Ovary (tissue), 10 donors: ENCODE results near the gene HPSE. TPM values are rescaled to one million over a fixed set of nuclear protein-coding genes. Genes with fewer than 3 reads are reported as not detected.

Experiments used
- DNase-seq, 5 donors: peaks; one replicate each; pipeline ENCODE4 v3.0.0-alpha.2; 2019 to 2020
- H3K27ac ChIP-seq, 2 donors: fragments of 200-600 bp; one replicate each; pipeline versions ENCODE4 v1.5.1 to v1.8.0; 2019 to 2022
- H3K27me3 ChIP-seq: fragments of 200-600 bp; one replicate; pipeline ENCODE4 v1.8.0; 2022
- H3K36me3 ChIP-seq: fragments of 200-600 bp; sonication (generic); one replicate; pipeline ENCODE4 v1.5.1; 2019
- H3K4me1 ChIP-seq: one replicate; pipeline ENCODE4 v1.8.1; 2013; ENCODE audit warnings: mild to moderate bottlenecking, moderate library complexity; ENCODE audit not compliant: insufficient read depth
- H3K4me3 ChIP-seq: fragments of 200-600 bp; sonication (generic); one replicate; pipeline ENCODE4 v1.5.1; 2017
- H3K9me3 ChIP-seq, 2 donors: fragments of 200-600 bp in 1 of 2; sonication (generic) in 1 of 2; one replicate each; pipeline versions ENCODE4 v1.5.1 to v1.8.1; 2013 to 2019; ENCODE audit warnings: mild to moderate bottlenecking in 1 of 2, moderate library complexity in 1 of 2
- EP300 ChIP-seq: sonication (generic); formaldehyde crosslinking; IDR thresholded peaks from one replicate; pipeline ENCODE4 v1.6.1; 2017; ENCODE audit warnings: antibody characterized with exemption
- POLR2A ChIP-seq: fragments of 450-650 bp; IDR thresholded peaks from one replicate; pipeline ENCODE4 v1.6.1; 2017; ENCODE audit warnings: antibody characterized with exemption, mild to moderate bottlenecking, moderate library complexity
- WGBS, 3 donors: extraction: QIAGEN DNeasy Blood & Tissue Kit in 1 of 3; methylation state at CpG; one replicate each; pipeline versions ENCODE4 v1.1.5 to v1.1.7; 2013 to 2017; 5-methylcytosine and 5-hydroxymethylcytosine counted together
- intact Hi-C, 4 donors: fragments of 100-400 bp; cut with DNase I; formaldehyde crosslinking; loops; one replicate each; pipeline versions ENCODE4 v1.11.0 to v1.15.1; 2022 to 2023
- long read RNA-seq, 3 donors: library from polyadenylated mRNA in 2 of 3; unstranded in 2 of 3; transcript quantifications; one replicate each; pipeline ENCODE4 v2.0.0 and lab custom pipeline, GENCODE V29; 2021 to 2026
- polyA plus RNA-seq, 2 donors: library from polyadenylated mRNA; stranded (reverse); fragments of 200-250 nt in 1 of 2; fragments of 350-450 nt in 1 of 2; fragmentation: Illumina TruSeq in 1 of 2; extraction: RNeasy Lipid Tissue Mini Kit (QIAGEN cat#74804) in 1 of 2; gene quantifications; one replicate each; pipeline ENCODE4 v1.2.3, GENCODE V29; 2013 to 2014
- total RNA-seq, 7 donors: library from RNA; depleted of rRNA in 2 of 7; stranded (reverse); fragments of >200 nt in 2 of 7; fragmentation: NEBNext Ultra II Directional in 3 of 7; extraction: Animal tissue kit (Norgen Biotek cat#: 25700) in 3 of 7; gene quantifications; one replicate each; pipeline versions ENCODE4 v1.1.0 to v1.2.4, GENCODE V29; 2016 to 2023
- TF ChIP-seq, protein P1 (sequence below), 3 donors: fragments of 450-650 bp in 2 of 3; fragments of 200-600 bp in 1 of 3; IDR thresholded peaks; one replicate each; pipeline versions ENCODE4 v1.5.1 to v1.8.0; 2016 to 2022; ENCODE audit warnings: antibody characterized with exemption in 3 of 3, mild to moderate bottlenecking in 1 of 3
- donor health status: DM: no; HTN: no; CAD: no; lungs with moderate emphysema.
- donor health status: DM: no; HTN: no; CAD: no.
- donor health status: Bipolar disorder and iron deficiency.
- donor health status: DM: yes; HTN: yes; CAD: no.
- donor health status: DM: no; HTN: no; CAD: no.
- donor health status: DM: yes; HTN: yes; CAD: no.

HPSE gene
- 10 to 100 TPM in 2 of 7 donors, 1 to 10 TPM in 5; 4.3 to 23.3 (median 6.4) TPM for total RNA-seq
- 1 to 10 TPM; 6.2 to 6.9 TPM for polyA plus RNA-seq
- long read RNA-seq, donor 1, full-length matches to known transcripts, result 35 of 38 reads
- long read RNA-seq, donor 1, partial matches to known transcripts, result 1 of 38 reads
- long read RNA-seq, donor 1, other reads (novel, unspliced or antisense), result 2 of 38 reads
- long read RNA-seq, donor 2, result 0 reads
- long read RNA-seq, donor 3, full-length matches to known transcripts, result 5 of 6 reads
- long read RNA-seq, donor 3, partial matches to known transcripts, result 0 of 6 reads
- long read RNA-seq, donor 3, other reads (novel, unspliced or antisense), result 1 of 6 reads

DNA sequence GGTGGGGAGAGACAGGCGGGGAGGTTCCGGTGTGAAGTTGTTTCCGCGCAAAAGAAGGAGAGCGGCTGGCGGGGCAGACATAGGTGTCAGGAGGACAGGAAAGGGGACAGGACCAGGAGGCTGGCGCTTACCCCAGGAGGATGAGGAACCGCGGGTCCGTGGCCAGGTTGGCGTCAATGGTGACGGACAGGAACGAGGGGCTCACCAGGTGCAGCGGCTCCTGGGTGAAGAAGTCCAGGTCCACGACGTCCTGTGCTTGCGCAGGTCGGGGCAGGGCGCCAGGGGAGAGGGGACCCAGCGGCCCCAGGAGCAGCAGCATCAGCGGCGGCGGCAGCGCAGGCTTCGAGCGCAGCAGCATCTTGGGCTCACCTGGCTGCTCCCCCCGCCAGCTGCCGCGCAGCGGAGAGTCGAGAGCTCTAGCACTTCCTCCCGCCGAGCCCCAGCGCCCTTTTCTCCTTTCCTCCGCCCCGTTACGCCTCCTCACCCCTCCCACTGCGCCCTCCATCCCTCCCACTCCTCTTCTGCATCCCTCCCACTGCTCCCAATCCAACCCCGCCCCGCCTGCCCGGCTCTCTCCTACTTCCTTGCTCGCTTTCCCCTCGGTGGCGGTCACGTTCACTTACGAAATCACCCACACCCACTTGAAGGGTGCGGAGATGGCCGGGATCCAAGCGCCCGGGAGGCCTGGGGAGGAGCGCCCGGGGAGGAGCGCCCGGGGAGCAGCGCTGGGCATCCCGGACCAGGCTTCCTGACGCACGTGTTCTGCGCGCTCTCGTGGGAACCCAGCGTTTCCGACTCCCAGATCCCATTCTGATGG lies at the start of gene HPSE:
Gene HPSE, minus strand, starts transcription at position 424 of the 817 bp plus-strand sequence. Its CDS starts 66 bp downstream, at position 358.
- no peaks in the 10 kb centered on the region for H3K9me3 ChIP-seq
- TF ChIP-seq EP300 (no peak), POLR2A (no peak)
- TF ChIP-seq, protein P1, sequence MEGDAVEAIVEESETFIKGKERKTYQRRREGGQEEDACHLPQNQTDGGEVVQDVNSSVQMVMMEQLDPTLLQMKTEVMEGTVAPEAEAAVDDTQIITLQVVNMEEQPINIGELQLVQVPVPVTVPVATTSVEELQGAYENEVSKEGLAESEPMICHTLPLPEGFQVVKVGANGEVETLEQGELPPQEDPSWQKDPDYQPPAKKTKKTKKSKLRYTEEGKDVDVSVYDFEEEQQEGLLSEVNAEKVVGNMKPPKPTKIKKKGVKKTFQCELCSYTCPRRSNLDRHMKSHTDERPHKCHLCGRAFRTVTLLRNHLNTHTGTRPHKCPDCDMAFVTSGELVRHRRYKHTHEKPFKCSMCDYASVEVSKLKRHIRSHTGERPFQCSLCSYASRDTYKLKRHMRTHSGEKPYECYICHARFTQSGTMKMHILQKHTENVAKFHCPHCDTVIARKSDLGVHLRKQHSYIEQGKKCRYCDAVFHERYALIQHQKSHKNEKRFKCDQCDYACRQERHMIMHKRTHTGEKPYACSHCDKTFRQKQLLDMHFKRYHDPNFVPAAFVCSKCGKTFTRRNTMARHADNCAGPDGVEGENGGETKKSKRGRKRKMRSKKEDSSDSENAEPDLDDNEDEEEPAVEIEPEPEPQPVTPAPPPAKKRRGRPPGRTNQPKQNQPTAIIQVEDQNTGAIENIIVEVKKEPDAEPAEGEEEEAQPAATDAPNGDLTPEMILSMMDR (IDR thresholded peaks at IDR 0.05), result no peak
- peak; percentile 81 to 87 (median 81) for DNase-seq
- 0 to 1% (median 1%) methylated on average over 62 to 63 of the region's 63 CpGs for WGBS, 3 donors
- H3K4me1 ChIP-seq, result peaks cover 9% of the 10 kb centered on the region
- H3K36me3 ChIP-seq, result no peaks in the 10 kb centered on the region
- H3K27ac ChIP-seq, result no peak within 1 kb of the TSS
- intact Hi-C loops, result loop anchor here in 1 of 4 donors (10.0 kb wide), 1 partner anchor 120 kb away; the partner anchor contains the start of genes HELQ and MRPS18C
- H3K4me3 ChIP-seq, result peak within 1 kb of the TSS; percentile 58
- H3K27me3 ChIP-seq, result no peaks in the 10 kb centered on the region

DNA sequence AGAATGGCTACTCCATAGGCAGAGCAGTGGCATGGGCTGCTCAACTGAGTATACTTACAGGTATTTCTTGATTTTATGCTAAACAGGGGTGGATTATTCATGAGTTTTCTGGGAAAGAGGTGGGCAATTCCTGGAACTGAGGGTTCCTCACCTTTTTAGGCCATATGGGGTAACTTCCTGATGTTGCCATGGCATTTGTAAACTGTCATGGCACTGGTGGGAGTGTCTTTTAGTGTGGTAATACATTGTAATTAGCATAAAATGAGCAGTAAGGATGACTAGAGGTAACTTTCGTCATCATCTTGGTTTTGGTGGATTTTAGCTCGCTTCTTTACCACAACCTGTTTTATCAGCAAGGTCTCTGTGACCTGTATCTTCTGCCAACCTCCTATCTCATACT lies 48.2 kb upstream of the HPSE start:
- no peaks in the 10 kb centered on the region for H3K27me3 ChIP-seq
- no peak for DNase-seq
- H3K4me3 ChIP-seq, result no peak overlapping the region
- intact Hi-C loops, result no loop called here
- H3K27ac ChIP-seq, result no peak overlapping the region
- no peaks in the 10 kb centered on the region for H3K36me3 ChIP-seq
- WGBS, 3 donors, result 70 to 80% (median 77%) methylated on average over 2 of the region's 2 CpGs
- H3K9me3 ChIP-seq, result no peaks in the 10 kb centered on the region
- TF ChIP-seq EP300 (no peak), POLR2A (no peak)
- TF ChIP-seq, protein P1 (IDR thresholded peaks at IDR 0.05), result no peak
- H3K4me1 ChIP-seq, result no peaks in the 10 kb centered on the region

DNA sequence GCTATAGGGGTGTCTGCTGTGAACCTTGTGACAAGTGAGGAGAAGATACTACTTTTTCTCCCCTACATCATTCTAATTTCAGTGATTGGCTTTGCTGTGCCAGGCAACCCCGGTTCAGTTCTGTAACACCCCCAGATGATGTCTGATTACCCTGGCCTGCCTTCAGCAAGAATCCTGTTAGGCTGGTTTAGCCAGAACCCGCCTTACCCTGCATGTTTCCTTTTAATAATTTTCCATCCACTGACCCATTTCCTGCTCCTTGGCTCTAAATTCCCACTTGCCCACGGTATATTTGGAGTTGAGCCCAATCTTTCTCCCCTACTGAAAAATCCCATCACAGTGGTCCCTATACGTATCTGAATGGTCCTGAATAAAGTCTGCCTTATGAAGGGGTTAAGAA lies 46.5 kb upstream of the HPSE start:
- TF ChIP-seq EP300 (no peak), POLR2A (no peak)
- TF ChIP-seq, protein P1 (IDR thresholded peaks at IDR 0.05), result no peak
- Histone ChIP-seq H3K9me3 (no peaks in the 10 kb centered on the region), H3K4me3 (no peak overlapping the region), H3K36me3 (no peaks in the 10 kb centered on the region), H3K27me3 (no peaks in the 10 kb centered on the region), H3K4me1 (no peaks in the 10 kb centered on the region), H3K27ac (no peak overlapping the region)
- intact Hi-C loops, result no loop called here
- DNase-seq, result no peak
- 79 to 85% (median 84%) methylated on average over 4 of the region's 4 CpGs for WGBS, 3 donors

DNA sequence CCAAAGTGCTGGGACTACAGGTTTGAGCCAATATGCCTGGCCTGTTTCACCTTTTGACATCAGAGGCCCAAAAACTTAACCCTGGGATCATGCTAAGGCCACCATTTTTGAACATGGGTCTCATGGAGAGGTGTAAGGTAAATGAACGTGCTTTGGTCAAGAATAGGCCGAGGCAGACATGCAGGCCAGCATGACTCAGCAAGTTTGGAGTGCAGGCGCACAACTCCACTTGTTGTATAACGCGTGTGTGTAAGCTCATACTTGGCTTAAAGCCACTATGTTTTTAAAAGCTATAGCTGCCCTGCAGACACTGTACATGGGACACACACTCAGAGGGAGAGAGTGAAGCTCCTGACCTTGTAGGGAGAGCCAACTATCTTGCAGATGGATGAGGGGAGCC lies 43.8 kb upstream of the HPSE start:
- intact Hi-C loops, result no loop called here
- no peak overlapping the region for H3K4me3 ChIP-seq
- no peak overlapping the region for H3K27ac ChIP-seq
- no peaks in the 10 kb centered on the region for H3K36me3 ChIP-seq
- H3K27me3 ChIP-seq, result no peaks in the 10 kb centered on the region
- 86 to 88% (median 88%) methylated on average over 5 of the region's 5 CpGs for WGBS, 3 donors
- TF ChIP-seq EP300 (no peak), POLR2A (no peak)
- TF ChIP-seq, protein P1 (IDR thresholded peaks at IDR 0.05), result no peak
- no peak for DNase-seq
- H3K9me3 ChIP-seq, result no peaks in the 10 kb centered on the region
- no peaks in the 10 kb centered on the region for H3K4me1 ChIP-seq
